HUES6 (cell line): Measurements from ENCODE around the gene RPS13.
"Not testable (repeated sequence)": the region's sequence is repeated elsewhere in the genome, so short reads cannot be mapped to it uniquely, and the experiment has no call there.

Source experiments
- H3K27ac ChIP-seq: 2 replicates; pipeline ENCODE4 v1.7.0; 2013; ENCODE audit warnings: low read depth, mild to moderate bottlenecking, low read length, inconsistent platforms
- H3K27me3 ChIP-seq: 2 replicates; pipeline ENCODE4 v1.6.1; 2013; ENCODE audit warnings: low read length; ENCODE audit not compliant: control insufficient read depth, insufficient read depth
- H3K36me3 ChIP-seq: 2 replicates; pipeline ENCODE4 v1.6.1; 2013; ENCODE audit warnings: low read length; ENCODE audit not compliant: control insufficient read depth, insufficient read depth
- H3K4me1 ChIP-seq: 2 replicates; pipeline ENCODE4 v1.6.1; 2013; ENCODE audit warnings: low read length; ENCODE audit not compliant: control insufficient read depth, insufficient read depth
- H3K4me3 ChIP-seq: 2 replicates; pipeline ENCODE4 v1.5.1; 2013; ENCODE audit warnings: low read depth, low read length
- H3K9ac ChIP-seq: one replicate; pipeline ENCODE4 v1.6.1; 2013; ENCODE audit warnings: mild to moderate bottlenecking, low read length
- H3K9me3 ChIP-seq: 2 replicates; pipeline ENCODE4 v1.6.1; 2013; ENCODE audit warnings: low read depth, low read length; ENCODE audit not compliant: control insufficient read depth, insufficient read depth

The RPS13 gene

GRCh38 chr11:17077520-17078401 is at the start of gene RPS13:
Gene RPS13 (minus strand): TSS chr11:17077667. CDS start chr11:17077641, 26 bp downstream.
- Histone ChIP-seq H3K9ac (peak within 1 kb of the TSS; percentile 98), H3K27ac (peak within 1 kb of the TSS; percentile 86), H3K9me3 (no peaks in the 10 kb centered on the region), H3K27me3 (no peaks in the 10 kb centered on the region), H3K36me3 (peaks cover 42% of the 10 kb centered on the region), H3K4me1 (peaks cover 7% of the 10 kb centered on the region), H3K4me3 (peak within 1 kb of the TSS; percentile 88)

- Histone ChIP-seq H3K9ac (no peak overlapping the region), H3K9me3 (no peaks in the 10 kb centered on the region), H3K27me3 (no peaks in the 10 kb centered on the region), H3K36me3 (peaks cover 58% of the 10 kb centered on the region), H3K4me1 (no peaks in the 10 kb centered on the region), H3K27ac (no peak overlapping the region), H3K4me3 (no peak overlapping the region)
These were observed 44.5 kb upstream of the RPS13 start for GRCh38 chr11:17121981-17122380.

DNA sequence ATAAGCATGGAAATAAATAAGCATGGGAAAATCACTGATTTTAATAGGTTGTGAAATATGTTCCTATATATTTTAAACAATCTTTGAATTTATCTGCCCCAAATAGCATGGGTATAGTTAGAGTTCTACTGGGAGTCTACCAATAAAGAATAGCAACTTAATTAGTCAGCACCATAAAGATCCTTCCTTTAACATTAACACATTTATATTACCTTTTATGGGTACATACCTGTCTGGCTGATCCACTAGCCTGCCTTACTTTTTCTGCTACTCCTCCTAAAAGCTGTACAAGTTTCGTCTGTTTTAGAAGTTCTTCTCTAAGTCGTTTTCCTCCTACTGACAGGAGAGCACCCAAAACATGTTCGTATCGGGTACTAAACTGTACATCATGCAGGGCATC is 39.8 kb upstream of the RPS13 start:
- Histone ChIP-seq H3K27ac (no peak overlapping the region), H3K9ac (no peak overlapping the region), H3K4me1 (no peaks in the 10 kb centered on the region), H3K36me3 (peaks cover 71% of the 10 kb centered on the region), H3K4me3 (no peak overlapping the region), H3K9me3 (no peaks in the 10 kb centered on the region), H3K27me3 (no peaks in the 10 kb centered on the region)

DNA sequence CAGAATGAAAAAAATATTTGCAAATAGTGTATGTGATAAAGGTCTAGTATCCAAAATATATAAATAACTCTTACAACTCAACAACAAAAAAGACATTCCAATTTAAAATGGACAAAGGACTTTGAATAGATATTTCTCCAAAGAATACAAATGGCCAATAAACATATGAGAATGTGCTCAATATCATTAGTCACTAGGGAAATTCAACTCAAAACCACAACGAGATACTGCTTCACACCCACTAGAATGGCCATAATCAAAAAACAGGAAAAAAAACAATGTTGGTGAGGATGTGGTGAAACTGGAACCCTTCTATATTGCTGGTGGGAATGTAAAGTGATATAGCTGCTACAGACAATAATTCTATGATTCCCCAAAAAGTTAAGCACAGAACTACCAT is 38.6 kb upstream of the RPS13 start:
- peaks cover 73% of the 10 kb centered on the region for H3K36me3 ChIP-seq

GRCh38 chr11:17107745-17108144 is 30.3 kb upstream of the RPS13 start:
- not testable (repeated sequence) for H3K9ac ChIP-seq, H3K27ac ChIP-seq, H3K27me3 ChIP-seq, H3K9me3 ChIP-seq, H3K4me1 ChIP-seq, H3K4me3 ChIP-seq
- peaks cover 87% of the 10 kb centered on the region for H3K36me3 ChIP-seq

More for the DNA sequence above, 38.6 kb upstream of the RPS13 start:
- Histone ChIP-seq H3K9ac (no peak overlapping the region), H3K9me3 (no peaks in the 10 kb centered on the region), H3K27ac (no peak overlapping the region), H3K27me3 (no peaks in the 10 kb centered on the region), H3K4me3 (no peak overlapping the region), H3K4me1 (no peaks in the 10 kb centered on the region)

DNA sequence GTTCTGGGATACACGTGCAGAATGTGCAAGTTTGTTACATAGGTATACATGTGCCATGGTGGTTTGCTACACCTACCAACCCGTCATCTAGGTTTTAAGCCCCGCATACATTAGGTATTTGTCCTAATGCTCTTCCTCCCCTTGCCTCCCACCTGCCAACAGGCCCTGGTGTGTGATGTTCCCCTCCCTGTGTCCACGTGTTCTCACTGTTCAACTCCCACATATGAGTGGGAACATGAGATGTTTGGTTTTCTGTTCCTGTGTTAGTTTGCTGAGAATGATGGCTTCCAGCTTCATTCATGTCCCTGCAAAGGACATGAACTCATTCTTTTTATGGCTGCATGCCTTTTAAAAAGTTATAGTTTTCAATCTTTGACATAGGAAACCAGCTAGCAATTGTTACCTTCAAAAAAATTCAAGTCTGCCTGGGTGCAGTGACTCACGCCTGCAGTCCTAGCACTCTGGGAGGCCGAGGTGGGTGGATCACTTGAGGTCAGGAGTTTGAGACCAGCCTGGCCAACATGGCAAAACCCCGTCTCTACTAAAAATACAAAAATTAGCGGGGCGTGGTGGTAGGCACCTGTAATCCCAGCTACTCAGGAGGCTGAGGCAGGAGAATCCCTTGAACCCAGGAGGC is 28.1 kb upstream of the RPS13 start:
- H3K4me1 ChIP-seq, H3K4me3 ChIP-seq, H3K9ac ChIP-seq, H3K9me3 ChIP-seq, H3K27ac ChIP-seq, H3K27me3 ChIP-seq: not testable (repeated sequence)
- peaks cover 88% of the 10 kb centered on the region for H3K36me3 ChIP-seq

GRCh38 chr11:17102462-17102861 is 25.0 kb upstream of the RPS13 start:
- Histone ChIP-seq H3K9me3 (no peaks in the 10 kb centered on the region), H3K9ac (no peak overlapping the region), H3K27me3 (no peaks in the 10 kb centered on the region), H3K4me1 (no peaks in the 10 kb centered on the region), H3K4me3 (no peak overlapping the region), H3K36me3 (peaks cover 88% of the 10 kb centered on the region), H3K27ac (no peak overlapping the region)

DNA sequence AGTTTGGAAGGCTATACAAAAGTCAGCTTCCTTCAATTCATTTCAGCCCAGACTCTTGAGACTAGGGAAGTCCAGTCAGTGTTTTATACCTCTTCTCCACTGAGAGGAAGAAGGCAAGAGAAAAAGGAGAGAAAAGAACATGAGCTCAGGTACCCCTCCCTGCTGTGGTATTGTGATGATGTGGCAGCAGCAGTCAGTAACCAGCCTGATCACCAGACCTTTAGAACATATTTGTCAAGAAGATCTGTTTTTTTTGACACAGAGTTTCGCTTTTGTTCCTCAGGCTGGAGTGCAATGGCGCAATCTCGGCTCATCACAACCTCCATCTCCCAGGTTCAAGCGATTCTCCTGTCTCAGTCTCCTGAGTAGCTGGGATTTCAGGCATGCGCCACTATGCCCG is 21.2 kb upstream of the RPS13 start:
- peaks cover 82% of the 10 kb centered on the region for H3K36me3 ChIP-seq
- H3K27ac ChIP-seq: no peak overlapping the region
- H3K4me1 ChIP-seq: no peaks in the 10 kb centered on the region
- no peak overlapping the region for H3K4me3 ChIP-seq
- H3K9me3 ChIP-seq: no peaks in the 10 kb centered on the region
- no peak overlapping the region for H3K9ac ChIP-seq
- H3K27me3 ChIP-seq: no peaks in the 10 kb centered on the region

DNA sequence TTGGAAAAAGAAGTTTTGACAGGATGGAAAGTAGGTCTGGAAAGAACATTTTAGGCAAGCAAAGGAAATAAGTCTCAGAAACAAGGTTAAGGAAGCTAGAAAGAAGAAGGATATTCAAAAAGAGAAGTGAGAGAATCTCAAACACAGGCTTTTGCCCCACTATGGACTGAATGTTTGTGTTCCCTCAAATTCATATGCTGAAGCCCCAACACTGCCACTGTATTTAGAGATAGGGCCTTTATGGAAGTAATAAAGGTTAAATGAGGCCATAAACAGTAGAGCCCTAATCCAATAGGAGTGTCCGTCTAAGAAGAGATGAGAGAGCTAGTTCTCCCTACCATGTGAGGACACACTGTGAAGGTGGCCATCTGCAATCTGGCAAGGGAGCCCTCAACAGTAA is 20.6 kb upstream of the RPS13 start:
- Histone ChIP-seq H3K27ac (no peak overlapping the region), H3K4me3 (no peak overlapping the region)

DNA sequence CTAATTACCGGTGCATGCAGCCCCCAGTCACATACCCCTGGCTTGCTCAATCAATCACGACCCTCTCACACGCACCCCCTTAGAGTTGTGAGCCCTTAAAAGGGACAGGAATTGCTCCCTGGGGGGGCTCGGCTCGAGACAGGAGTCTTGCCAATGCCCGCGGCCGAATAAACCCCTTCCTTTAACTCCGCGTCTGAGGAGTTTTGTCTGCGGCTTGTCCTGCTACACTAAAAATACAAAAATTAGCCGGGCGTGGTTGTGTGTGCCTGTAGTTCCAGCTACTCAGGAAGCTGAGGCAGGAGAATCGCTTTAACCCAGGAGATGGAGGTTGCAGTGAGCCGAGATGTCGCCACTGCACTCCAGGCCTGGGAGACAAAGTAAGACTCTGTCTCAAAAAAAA is 8.5 kb upstream of the RPS13 start:
- Histone ChIP-seq H3K36me3 (peaks cover 31% of the 10 kb centered on the region), H3K4me1 (peaks cover 17% of the 10 kb centered on the region), H3K27ac (peak overlapping the region; percentile 26; the same call in 1 of the 2 replicates)
- H3K4me3 ChIP-seq, H3K9me3 ChIP-seq, H3K27me3 ChIP-seq, H3K9ac ChIP-seq: not testable (repeated sequence)

More for the DNA sequence above, 20.6 kb upstream of the RPS13 start:
- H3K27me3 ChIP-seq: no peaks in the 10 kb centered on the region
- no peaks in the 10 kb centered on the region for H3K4me1 ChIP-seq
- H3K9ac ChIP-seq: no peak overlapping the region
- no peaks in the 10 kb centered on the region for H3K9me3 ChIP-seq
- peaks cover 81% of the 10 kb centered on the region for H3K36me3 ChIP-seq

DNA sequence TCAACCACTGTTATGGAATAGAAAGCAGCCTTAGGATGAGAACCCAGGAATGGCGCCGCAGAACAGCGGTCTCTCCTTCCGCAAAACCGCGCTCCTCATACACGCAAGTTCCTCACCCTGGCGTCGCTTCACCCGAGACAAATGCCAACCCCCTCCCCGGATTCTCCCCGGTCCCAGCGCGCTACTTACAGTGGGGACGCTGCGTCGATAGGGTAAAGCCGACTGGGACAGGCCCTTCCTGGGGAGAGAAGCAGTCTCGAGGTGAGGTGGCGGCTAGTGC is 287 bp downstream of the RPS13 start:
- Histone ChIP-seq H3K27me3 (no peaks in the 10 kb centered on the region), H3K4me1 (peaks cover 7% of the 10 kb centered on the region), H3K4me3 (peak overlapping the region; percentile 88), H3K9me3 (no peaks in the 10 kb centered on the region), H3K36me3 (peaks cover 42% of the 10 kb centered on the region), H3K27ac (peak overlapping the region; percentile 86), H3K9ac (peak overlapping the region; percentile 98)
